GM19324 (cell line): ENCODE data around the gene GSTT2.

Experiments used
- ATAC-seq: cut with Tn5 transposase; IDR thresholded peaks from one replicate; pipeline ENCODE4 v1.9.1; 2021; ENCODE audit warnings: mild to moderate bottlenecking, moderate library complexity; ENCODE audit not compliant: unreplicated experiment, low FRiP score

Gene GSTT2

DNA sequence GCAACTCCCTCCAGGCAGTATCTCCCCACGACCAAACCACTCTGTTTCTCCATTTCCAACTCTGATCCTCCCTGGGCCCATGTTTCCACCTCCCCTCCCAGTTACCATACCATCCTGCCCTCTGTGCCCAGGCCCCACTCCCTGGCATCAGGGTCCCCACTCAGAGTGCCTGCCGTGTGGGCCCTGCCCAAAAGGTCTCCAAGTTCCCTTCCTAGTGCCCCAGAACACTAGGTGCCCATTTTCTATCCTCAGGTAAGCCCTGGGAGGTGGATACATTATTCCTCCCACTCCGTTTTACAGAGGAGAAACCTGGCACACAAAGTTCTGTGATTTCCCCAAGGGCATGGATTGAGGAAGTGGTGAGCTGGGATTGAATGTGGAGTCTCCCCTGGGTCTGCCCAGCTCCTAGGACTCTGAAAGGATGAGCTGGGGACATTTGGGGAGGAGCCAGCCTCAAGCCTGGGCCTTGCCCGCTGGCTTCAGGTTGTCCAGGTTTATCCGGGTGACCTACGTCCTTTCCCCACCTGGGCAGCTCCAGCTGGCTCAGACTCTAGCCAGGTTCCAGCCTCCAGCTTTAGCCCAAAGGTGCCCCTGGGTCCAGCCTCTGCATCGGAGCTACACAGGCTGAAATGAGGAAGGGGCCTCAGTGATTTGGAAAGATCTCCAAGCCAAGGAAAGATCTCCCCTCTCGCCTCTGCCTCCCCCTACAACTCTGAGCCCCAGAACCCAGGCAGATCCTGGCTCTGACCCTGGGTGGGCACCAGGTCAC is 27.5 kb downstream of the GSTT2 start:
- no peak for ATAC-seq

DNA sequence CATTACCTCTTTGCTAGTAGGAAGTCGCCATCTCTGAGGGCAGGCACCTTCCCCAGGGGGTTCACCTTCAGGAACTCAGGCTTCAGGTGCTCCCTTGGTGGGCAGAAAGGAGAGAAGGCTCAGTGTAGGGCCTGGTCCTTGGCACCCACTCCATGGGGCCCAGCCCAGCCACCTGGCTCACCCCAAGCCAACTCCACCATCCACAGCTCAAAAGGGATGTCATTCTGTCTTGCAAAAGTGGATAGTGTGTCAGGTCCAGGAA is 28.0 kb downstream of the GSTT2 start:
- ATAC-seq, result no peak

DNA sequence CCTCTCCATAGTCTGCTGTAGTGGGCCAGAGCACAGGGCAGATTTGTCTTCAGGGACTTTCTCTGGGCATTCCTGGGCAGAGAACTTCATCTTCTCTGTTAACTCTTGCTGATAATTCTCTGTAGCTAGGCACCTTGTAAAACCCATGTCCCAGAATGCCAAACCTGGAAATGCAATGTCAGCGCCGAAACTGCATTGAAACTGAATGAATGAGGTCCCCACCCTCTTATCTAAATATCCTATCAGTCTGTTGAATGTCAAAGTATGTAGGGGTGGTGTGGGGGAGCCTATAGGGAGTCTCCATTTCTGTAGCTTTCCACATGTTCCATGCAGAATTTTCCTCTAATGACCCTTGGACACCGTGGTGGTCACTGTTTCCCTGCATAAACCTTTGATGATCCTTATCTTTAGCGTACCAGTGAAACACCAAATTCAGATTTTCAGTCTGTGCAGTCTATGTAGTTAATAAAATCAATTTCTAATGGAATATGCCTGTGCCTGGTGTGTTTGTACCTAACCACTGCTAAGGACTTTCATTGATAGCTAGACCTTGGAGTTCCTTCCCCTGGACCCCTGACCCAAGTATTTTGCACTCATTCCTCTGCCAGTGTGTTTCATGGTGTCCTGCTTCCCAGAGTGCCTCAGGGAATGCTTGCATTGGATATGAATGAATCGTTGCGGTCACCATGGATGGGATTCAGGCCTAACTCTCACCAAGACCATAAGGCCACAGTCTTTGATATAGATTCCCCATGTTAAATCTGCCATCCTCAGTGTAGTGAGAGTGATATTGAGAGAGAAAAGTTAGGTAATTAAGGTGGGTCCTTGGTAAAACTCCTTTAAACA is 28.7 kb downstream of the GSTT2 start:
- no peak for ATAC-seq

DNA sequence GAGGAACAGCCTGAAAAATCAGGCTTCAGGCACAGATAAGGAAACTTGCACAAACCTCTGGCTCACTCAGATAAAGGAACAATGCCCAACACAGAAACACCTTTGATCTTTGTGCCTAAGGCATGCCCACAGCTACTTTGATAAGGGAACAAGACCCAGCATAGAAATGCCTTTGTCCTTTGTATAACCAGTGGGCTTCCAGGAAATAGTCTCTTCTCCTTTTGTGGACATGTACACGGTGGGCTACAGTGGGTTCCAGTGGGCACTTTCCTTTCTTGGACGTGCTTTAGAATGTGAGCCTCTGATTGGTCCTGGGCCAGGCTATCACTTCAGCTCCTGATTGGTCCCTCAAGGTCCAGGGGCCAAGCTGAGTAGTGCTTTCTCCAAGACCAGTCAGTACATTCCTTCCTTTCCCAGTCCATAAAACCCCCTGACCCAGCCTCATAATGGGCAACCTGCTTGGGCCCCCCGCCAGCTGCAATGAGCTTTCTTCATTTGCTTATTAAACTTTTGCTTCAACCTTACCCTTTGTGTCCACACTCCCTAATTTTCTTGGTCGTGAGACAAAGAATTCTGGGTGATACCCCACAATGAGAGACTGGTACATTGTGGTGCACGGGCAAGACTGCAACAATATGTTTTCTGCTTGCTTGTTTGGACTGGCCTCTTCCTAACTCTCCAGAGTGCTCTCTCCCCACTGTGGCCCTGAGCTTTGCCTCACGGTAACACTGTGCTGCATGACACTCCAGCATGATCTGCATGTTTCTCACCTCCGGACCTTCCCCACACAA is 29.5 kb downstream of the GSTT2 start:
- ATAC-seq, result no peak

DNA sequence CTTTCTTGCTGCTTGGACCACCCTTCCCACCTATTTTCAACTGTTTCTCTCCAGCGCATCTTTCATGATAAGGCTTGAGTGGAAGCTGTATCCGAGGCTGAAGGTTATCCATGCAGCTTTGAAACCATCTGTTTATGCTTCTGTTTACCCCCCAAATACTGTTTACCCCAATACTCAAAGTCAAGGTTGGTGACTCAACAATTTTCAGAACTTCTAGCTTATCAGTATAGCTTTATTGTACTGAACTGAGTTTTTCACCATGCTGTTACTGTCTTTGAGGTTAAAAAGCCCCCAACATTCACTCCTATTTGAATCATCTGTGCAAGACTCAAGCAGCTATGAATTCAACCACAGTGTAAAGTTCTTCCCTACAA is 30.1 kb downstream of the GSTT2 start:
- no peak for ATAC-seq

DNA sequence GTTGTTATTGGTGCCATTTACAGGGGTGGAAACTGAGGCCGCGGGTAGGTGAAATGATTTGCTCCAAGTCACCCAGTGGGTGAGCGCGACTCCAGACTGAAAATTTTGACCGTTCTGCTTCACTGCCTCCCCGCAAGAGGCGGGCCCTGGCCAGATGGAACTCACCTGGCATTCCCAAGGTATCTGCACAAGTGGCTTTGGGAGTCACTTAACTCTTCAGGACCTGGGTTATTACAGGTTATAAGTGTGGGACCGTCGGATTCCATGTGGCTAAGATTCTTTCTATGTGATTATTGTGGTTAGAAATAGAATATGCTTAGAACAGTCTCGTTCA is 31.8 kb downstream of the GSTT2 start:
- ATAC-seq, result no peak

DNA sequence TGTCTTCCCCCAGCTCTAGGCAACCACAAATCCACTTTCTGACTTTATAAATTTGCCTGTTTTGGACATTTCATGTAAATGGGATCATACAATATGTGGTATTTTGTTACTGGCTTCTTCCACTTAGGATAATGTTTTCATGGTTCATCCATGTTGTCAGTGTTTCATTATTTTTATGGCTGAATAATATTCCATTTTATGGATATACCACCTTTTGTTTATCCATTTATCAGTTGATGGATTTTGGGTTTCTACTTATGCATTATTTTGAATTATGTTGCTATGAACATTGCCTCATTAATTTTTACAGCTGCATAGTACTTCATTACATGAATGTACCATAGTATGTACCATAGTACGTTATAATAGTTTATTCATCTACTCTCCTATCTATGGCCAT is 36.2 kb downstream of the GSTT2 start:
- ATAC-seq, result no peak

DNA sequence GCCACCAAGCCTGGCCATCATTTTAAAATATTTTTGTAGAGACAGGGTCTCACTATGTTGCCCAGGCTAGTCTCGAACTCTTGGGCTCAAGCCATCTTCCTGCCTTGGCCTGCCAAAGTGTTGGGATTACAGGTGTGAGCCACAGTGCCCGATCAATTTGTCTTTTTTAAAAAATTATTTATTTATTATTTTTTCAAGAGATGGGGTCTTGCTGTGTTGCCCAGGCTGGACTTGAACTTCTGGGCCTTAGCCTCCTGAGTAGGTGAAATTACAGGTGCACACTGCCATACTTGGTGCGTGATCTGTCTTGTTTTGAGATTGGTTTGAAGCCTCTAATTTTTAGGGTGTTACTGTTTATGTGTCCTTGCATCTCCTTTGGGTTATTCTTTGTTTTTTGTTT is 41.4 kb downstream of the GSTT2 start:
- ATAC-seq, result no peak

DNA sequence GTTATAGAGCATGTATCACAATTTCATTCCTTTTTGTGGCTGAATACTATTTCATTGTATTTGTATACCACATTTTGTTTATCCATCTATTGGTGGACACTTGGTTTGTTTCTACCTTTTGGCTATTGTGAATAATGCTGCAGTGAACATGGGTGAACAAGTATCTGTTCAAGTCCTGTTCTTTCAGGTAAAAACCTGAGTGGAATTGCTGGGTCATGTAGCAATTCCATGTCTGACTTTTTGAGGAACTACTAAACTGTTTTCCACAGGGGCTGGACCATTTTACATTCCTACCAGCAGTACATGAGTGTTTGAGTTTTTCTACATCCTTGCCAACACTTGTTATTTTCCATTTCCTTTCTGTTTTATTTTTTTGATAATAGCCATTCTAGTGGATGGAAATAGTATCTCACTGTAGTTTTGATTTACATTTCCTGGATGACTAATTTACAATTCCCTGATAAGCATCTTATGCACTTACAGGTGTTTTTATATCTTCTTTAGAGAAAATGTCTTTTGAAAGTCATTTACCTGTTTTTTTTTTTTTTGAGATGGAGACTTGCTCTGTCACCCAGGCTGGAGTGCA is 43.4 kb downstream of the GSTT2 start:
- ATAC-seq, result no peak

DNA sequence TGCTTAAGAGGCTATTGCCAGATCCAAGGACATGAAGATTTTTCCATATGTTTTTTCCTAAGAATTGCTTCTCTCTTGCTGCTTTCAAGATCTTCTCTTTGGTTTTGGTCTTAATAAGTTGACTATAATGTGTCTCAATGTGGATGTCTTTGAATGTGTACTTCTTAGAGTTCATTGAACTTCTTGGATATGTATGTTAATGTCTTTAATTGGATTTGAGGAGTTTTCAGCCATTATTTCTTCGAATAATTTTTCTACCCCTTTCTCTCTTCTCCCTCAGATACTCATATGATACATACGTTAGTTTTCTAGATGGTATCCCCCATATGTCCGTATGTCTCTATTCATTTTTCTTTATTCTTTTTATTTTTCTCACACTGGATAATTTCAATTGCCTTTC is 44.4 kb downstream of the GSTT2 start:
- no peak for ATAC-seq

DNA sequence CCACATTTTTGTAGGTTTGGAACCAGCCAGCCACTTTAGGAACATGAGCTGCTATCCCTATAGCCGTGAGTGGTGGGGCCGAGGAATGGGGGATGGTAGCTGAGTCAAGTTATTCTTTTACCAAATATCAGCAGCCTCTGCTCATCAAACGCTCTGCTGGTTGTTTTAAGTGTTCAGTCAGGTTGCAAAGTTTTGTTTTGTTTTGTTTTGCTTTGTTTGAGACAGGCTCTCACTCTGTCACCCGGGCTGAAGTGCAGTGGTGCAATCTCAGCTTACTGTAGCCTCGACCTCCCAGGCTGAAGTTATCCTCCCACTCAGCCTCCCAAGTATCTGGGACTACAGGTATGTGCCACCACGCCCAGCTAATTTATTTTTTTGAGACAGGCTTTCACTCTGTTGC is 45.5 kb downstream of the GSTT2 start:
- ATAC-seq, result no peak

DNA sequence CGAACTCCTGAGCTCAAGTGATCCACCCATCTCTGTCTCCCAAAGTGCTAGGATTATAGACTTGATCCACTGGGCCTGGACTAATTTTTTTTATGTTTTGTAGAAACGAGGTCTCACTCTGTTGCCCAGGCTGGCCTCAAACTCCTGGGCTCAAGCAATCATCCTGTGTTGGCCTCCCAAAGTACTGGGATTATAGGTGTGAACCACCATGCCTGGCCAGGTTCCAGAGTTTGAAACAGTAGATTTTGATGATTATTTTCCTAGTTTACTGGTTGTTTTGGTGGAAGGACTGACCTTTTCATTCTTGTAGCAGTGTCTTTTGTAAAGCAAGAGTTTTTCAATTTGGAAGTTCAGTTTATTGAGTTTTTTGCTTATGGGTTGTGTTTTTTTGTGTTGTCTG is 46.1 kb downstream of the GSTT2 start:
- ATAC-seq, result no peak

DNA sequence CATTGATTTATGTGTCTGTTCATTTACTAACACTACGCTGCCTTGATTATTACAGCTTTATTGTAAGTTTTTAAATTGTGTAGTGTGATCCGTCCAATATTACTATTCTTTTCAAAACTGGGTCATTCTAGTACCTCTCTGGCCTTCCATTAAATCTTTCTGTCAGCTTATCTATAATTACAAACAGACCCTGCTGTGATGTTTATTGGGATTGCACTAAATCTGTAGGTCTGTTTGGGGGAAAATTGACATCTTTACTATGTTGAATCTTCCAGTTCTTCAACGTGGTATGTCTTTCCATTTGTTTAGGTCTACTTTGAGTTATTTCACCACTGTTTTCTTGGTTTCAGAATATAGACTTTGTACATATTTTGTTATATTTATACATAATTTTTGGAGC is 46.8 kb downstream of the GSTT2 start:
- ATAC-seq, result no peak

DNA sequence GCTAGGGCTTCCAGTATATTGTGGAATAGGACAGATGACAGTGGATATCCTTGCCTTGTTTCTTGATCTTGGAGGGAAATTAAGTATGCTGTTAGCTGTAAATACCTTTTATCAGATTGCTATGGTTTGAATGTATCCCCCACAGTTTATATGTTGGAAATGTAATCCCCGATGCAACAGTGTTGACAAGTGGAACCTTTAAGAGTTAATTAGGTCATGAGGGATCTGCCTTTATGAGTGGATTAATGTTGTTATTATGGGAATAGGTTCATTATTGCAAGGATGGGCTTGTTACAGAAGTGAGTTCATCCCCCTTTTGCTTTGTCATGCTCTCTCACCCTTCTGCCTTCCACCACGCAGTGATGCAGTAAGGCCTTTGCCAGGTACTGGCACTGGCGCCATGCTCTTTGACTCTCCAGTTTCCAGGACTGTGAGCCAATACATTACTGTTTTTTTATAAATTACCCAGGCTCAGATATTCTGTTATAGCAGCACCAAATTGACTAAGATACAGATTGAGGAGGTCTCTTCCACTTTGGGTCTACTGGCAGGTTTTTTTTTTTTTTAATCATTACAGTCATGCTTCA is 47.5 kb downstream of the GSTT2 start:
- no peak for ATAC-seq

DNA sequence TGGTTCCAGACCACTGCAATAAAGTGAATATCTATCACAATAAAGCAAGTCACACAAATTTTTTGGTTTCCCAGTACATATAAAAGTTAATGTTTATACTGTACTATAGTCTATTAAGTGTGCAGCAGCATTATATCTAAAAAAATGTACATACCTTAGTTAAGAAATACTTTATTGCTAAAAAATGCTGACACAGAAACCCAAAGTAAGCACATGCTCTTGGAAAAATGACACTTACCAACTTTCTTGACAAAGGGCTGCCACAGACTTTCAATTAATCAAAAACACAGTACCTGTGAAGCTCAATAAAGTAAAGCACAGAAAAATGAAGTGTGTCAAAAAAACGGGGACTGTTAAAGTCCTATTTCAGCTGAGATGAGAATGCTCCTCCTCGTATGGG is 48.1 kb downstream of the GSTT2 start:
- ATAC-seq, result no peak

DNA sequence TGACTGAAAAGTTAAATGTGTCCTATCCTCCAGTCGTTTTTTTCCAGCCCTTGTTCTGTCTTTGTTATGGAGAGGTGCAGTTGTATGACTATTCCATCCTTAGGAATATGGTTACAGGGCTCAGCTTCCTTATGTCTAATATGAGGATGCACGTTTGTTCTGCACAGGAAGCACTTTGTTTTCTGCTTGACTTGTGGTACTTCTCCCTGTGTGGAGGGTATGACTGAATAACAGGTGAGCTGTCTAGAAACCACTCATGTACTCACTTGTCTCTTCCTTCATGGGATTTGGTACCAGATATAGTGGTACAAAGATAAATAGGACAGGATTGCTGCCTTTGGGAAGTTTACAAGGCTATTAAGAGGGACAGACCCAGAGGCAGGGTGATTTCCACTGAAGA is 48.6 kb downstream of the GSTT2 start:
- ATAC-seq, result no peak

DNA sequence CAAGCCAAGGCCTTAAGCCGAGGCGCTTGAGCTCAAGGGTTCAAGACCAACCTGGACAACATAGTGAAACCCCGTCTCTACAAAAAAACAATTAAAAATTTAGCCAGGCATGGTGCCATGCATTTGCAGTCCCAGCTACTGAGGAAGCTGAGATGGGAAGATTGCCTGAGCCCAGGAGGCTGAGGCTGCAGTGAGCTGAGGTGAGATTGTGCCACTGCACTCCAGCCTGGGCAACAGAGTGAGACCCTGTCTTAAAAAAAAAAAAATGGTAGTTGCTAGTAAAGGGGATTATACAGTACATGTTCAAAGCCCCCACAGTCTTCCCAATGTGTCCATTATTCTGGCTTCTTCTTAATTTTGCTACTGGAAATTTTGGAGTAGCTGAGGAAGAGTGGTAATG is 49.4 kb downstream of the GSTT2 start:
- no peak for ATAC-seq

DNA sequence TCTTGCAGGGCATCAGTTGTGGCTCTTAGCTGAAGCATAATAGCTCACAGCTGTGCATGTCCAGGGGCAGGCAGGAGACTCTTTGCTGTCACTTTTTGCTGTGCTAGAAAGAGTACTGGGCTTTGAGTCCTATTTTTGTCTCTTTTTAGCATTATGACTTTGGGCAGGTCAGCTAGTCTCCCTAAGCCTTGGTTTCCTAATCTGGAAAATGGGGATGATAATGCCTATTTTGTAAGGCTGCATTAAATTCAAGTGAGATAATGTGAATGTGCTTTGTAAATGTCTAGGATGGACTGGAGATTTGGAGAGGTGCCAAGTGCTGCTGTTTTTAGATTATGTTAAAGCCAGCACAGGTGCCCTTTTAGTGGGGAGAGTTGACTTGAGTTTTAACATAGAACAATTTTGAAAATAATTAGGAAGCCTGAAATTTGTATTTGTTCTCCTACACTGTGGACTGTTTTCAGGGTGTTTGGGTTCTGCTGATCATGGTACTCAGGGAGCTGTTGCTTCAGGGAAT is 50.3 kb downstream of the GSTT2 start:
- ATAC-seq, result no peak
